ENCODE data around the gene HEPACAM. TPM values are rescaled to one million over a fixed set of nuclear protein-coding genes. Genes with fewer than 3 reads are reported as not detected.

The HEPACAM gene
- total RNA-seq, 1 experiment from 2014 or later: 0.11 TPM

GRCh38 chr11:124896071-124896750 lies 39.6 kb downstream of the HEPACAM start:
- Histone ChIP-seq H3K9me2 (replicated peaks; ENCODE audit: low read length) (no peaks in the 10 kb centered on the region), H3K27ac (ENCODE audit: low read length) (no peak overlapping the region), H3K4me1 (ENCODE audit: insufficient read depth, low read length) (peaks cover 59% of the 10 kb centered on the region), H3K9me3 (ENCODE audit: low read length) (no peaks in the 10 kb centered on the region), H3K36me3 (ENCODE audit: low read depth, low read length) (no peaks in the 10 kb centered on the region), H3K4me2 (ENCODE audit: low read length) (no peak overlapping the region), H3K79me2 (ENCODE audit: low read length) (no peaks in the 10 kb centered on the region), H3K9ac (ENCODE audit: low read length) (no peak overlapping the region), H3K27me3 (ENCODE audit: low read length) (no peaks in the 10 kb centered on the region), H2AFZ (ENCODE audit: low read length) (no peak overlapping the region), H3F3A (ENCODE audit: low read length, unreplicated experiment) (peaks cover 15% of the 10 kb centered on the region), H4K20me1 (ENCODE audit: low read length) (no peaks in the 10 kb centered on the region), H3K4me3 (ENCODE audit: low read length) (no peak overlapping the region)
- ChIA-PET CTCF (no interaction called here), POLR2A (ENCODE audit: unreplicated experiment) (no interaction called here)
- DNase-seq: peak; percentile 59
- TF ChIP-seq EZH2 (IDR thresholded peaks at IDR 0.05; ENCODE audit: low read length, unreplicated experiment) (no peak), EZH2phosphoT487 (IDR thresholded peaks at IDR 0.05; ENCODE audit: borderline replicate concordance, low read length) (no peak), CTCF (conservative IDR thresholded peaks at IDR 0.05; ENCODE audit: low read depth, low read length) (no peak)
- intact Hi-C loops (cut with micrococcal nuclease): no loop called here
- no peak for ATAC-seq
- no TSS peak for BruUV-seq (replicated peaks)

GRCh38 chr11:124895471-124895971 lies 40.3 kb downstream of the HEPACAM start:
- Histone ChIP-seq H4K20me1 (ENCODE audit: low read length) (no peaks in the 10 kb centered on the region), H3K9me2 (replicated peaks; ENCODE audit: low read length) (no peaks in the 10 kb centered on the region), H3K4me1 (ENCODE audit: insufficient read depth, low read length) (peaks cover 52% of the 10 kb centered on the region), H3K4me2 (ENCODE audit: low read length) (no peak overlapping the region), H3F3A (ENCODE audit: low read length, unreplicated experiment) (peaks cover 15% of the 10 kb centered on the region), H3K27me3 (ENCODE audit: low read length) (no peaks in the 10 kb centered on the region), H2AFZ (ENCODE audit: low read length) (no peak overlapping the region), H3K79me2 (ENCODE audit: low read length) (no peaks in the 10 kb centered on the region), H3K9ac (ENCODE audit: low read length) (no peak overlapping the region), H3K9me3 (ENCODE audit: low read length) (no peaks in the 10 kb centered on the region), H3K27ac (ENCODE audit: low read length) (no peak overlapping the region), H3K4me3 (ENCODE audit: low read length) (no peak overlapping the region), H3K36me3 (ENCODE audit: low read depth, low read length) (no peaks in the 10 kb centered on the region)
- ChIA-PET CTCF (no interaction called here), POLR2A (ENCODE audit: unreplicated experiment) (interaction anchor here (0.6 kb wide), 1 partner anchor 9 kb away, joined by 6 read pairs; no protein-coding TSS in a partner anchor)
- TF ChIP-seq EZH2 (IDR thresholded peaks at IDR 0.05; ENCODE audit: low read length, unreplicated experiment): no peak
- TF ChIP-seq EZH2phosphoT487 (IDR thresholded peaks at IDR 0.05; ENCODE audit: borderline replicate concordance, low read length): no peak
- BruUV-seq (replicated peaks): no TSS peak
- ATAC-seq (no peak), DNase-seq (no peak)
- intact Hi-C loops (cut with micrococcal nuclease): no loop called here

DNA sequence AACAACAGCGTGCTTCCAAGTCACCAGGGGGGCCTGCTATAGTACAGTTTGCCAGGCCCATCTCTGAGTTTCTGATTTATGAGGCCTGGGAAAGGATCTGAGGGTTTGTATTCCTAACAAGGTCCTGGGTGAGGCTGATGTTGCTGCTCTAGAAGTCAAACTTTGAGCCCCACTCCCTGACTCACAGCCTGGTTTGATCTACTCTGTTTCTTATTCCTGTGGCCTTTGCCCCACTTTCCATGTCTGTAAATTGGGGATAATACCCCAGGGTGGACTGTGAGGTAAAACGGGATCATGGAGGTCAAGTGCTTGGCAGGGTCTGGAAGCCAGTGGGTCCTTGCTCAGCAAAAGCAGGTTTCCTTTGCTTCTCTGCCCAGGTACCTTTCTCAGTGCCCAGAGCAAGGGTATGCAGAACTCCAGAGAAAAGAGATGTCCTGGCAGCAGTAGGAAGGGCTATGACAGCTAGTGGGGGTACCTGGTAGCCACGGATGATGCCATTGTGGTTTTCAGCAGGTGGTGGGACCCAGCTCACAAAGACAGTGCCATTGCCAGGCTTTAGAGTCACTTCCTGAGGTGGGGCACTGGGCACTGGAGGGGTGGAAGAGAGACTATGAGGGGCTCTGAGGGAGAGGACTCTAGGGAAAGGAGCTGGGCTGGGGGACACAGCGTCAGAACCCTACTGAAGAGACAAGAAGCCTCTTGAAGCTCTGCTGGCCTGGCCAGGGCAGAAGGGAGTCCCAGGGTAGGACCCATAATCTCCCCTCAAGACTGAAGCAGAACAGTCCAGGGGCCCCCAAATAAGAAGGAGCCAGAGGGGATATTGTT lies 41.0 kb downstream of the HEPACAM start:
- Histone ChIP-seq H3K27ac (ENCODE audit: low read length) (no peak overlapping the region), H3K36me3 (ENCODE audit: low read depth, low read length) (no peaks in the 10 kb centered on the region), H4K20me1 (ENCODE audit: low read length) (no peaks in the 10 kb centered on the region), H2AFZ (ENCODE audit: low read length) (no peak overlapping the region), H3K4me2 (ENCODE audit: low read length) (no peak overlapping the region), H3K9me3 (ENCODE audit: low read length) (no peaks in the 10 kb centered on the region), H3K4me1 (ENCODE audit: insufficient read depth, low read length) (peaks cover 45% of the 10 kb centered on the region), H3K27me3 (ENCODE audit: low read length) (no peaks in the 10 kb centered on the region), H3K9me2 (replicated peaks; ENCODE audit: low read length) (no peaks in the 10 kb centered on the region), H3K4me3 (ENCODE audit: low read length) (no peak overlapping the region), H3F3A (ENCODE audit: low read length, unreplicated experiment) (peaks cover 15% of the 10 kb centered on the region), H3K79me2 (ENCODE audit: low read length) (no peaks in the 10 kb centered on the region), H3K9ac (ENCODE audit: low read length) (no peak overlapping the region)
- CTCF ChIA-PET: no interaction called here
- ATAC-seq (no peak), DNase-seq (no peak)
- no TSS peak for BruUV-seq (replicated peaks)
- TF ChIP-seq EZH2phosphoT487 (IDR thresholded peaks at IDR 0.05; ENCODE audit: borderline replicate concordance, low read length) (no peak), CTCF (conservative IDR thresholded peaks at IDR 0.05; ENCODE audit: low read depth, low read length) (no peak), EZH2 (IDR thresholded peaks at IDR 0.05; ENCODE audit: low read length, unreplicated experiment) (no peak)
- intact Hi-C loops (cut with micrococcal nuclease): no loop called here
- POLR2A ChIA-PET (ENCODE audit: unreplicated experiment): interaction anchor here (0.6 kb wide), 2 partner anchors 8 to 27 kb away, joined by 5 to 6 read pairs; no protein-coding TSS in a partner anchor

All from PC-3 (cell line).